ENCODE results near the gene MS4A10.

Gene MS4A10

DNA sequence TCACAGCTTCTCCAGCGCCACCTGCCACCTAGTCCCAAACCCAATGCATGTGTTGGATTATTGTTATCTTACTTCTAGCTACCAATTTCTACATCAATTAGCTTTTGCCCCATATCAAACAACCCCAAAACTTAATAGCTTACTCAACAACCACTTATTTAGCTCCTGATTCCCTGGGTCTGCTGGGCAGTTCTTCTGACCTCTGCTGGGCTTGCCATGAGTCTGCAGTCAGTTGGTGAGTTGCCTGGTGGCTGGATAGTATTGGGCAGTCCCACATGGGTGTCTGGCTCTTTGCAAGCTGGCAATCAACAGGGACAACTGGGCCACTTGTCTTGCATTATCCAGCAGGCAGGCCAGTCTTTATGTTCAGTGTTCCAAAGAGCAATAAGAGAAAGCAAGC, 42.1 kb upstream of the MS4A10 start:
- no peak for TF ChIP-seq CREB1 (IDR thresholded peaks at IDR 0.05; ENCODE audit: low read depth)
- TF ChIP-seq RAD21 (IDR thresholded peaks at IDR 0.05; ENCODE audit: low read depth) = no peak
- no peak for TF ChIP-seq TAF1 (IDR thresholded peaks at IDR 0.05; ENCODE audit: low read depth)
- TF ChIP-seq, protein P1, sequence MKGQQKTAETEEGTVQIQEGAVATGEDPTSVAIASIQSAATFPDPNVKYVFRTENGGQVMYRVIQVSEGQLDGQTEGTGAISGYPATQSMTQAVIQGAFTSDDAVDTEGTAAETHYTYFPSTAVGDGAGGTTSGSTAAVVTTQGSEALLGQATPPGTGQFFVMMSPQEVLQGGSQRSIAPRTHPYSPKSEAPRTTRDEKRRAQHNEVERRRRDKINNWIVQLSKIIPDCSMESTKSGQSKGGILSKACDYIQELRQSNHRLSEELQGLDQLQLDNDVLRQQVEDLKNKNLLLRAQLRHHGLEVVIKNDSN (IDR thresholded peaks at IDR 0.05) = no peak
- TF ChIP-seq NFIC (IDR thresholded peaks at IDR 0.05) = no peak
- TF ChIP-seq EP300 (IDR thresholded peaks at IDR 0.05; ENCODE audit: borderline replicate concordance) = no peak
- no peak for TF ChIP-seq TCF12 (IDR thresholded peaks at IDR 0.05; ENCODE audit: low read depth)
- TF ChIP-seq, protein P2, sequence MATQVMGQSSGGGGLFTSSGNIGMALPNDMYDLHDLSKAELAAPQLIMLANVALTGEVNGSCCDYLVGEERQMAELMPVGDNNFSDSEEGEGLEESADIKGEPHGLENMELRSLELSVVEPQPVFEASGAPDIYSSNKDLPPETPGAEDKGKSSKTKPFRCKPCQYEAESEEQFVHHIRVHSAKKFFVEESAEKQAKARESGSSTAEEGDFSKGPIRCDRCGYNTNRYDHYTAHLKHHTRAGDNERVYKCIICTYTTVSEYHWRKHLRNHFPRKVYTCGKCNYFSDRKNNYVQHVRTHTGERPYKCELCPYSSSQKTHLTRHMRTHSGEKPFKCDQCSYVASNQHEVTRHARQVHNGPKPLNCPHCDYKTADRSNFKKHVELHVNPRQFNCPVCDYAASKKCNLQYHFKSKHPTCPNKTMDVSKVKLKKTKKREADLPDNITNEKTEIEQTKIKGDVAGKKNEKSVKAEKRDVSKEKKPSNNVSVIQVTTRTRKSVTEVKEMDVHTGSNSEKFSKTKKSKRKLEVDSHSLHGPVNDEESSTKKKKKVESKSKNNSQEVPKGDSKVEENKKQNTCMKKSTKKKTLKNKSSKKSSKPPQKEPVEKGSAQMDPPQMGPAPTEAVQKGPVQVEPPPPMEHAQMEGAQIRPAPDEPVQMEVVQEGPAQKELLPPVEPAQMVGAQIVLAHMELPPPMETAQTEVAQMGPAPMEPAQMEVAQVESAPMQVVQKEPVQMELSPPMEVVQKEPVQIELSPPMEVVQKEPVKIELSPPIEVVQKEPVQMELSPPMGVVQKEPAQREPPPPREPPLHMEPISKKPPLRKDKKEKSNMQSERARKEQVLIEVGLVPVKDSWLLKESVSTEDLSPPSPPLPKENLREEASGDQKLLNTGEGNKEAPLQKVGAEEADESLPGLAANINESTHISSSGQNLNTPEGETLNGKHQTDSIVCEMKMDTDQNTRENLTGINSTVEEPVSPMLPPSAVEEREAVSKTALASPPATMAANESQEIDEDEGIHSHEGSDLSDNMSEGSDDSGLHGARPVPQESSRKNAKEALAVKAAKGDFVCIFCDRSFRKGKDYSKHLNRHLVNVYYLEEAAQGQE (IDR thresholded peaks at IDR 0.05; ENCODE audit: low read depth) = no peak
- TF ChIP-seq CEBPB (IDR thresholded peaks at IDR 0.05) = no peak
- no peak for TF ChIP-seq ZBTB7A (IDR thresholded peaks at IDR 0.05; ENCODE audit: low read depth)
- no peak for TF ChIP-seq TEAD4 (IDR thresholded peaks at IDR 0.05)
- no peak for TF ChIP-seq YY1 (IDR thresholded peaks at IDR 0.05; ENCODE audit: low read depth)
- no peak for TF ChIP-seq EGR1 (IDR thresholded peaks at IDR 0.05)
- no peak for TF ChIP-seq FOXM1 (IDR thresholded peaks at IDR 0.05; ENCODE audit: borderline replicate concordance, low read depth)

DNA sequence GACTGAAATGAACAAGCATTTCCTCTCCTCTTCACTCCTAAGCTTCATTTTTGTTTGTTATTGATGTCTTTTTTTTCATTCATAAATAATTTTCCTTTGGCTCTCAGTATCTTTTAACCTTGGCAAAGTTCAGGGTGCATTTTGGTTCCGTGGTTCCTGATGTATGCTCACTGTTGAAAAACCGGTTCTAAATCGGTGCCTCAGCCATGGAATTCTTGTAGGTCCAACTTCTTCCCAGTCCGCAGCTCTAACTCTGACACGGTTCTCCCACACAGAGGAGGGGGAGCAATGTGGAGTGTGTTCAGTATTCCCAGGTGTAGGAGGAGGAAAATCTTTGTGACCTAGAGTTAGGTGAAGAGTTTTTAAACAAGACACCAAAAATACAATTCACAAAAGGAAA, 41.0 kb upstream of the MS4A10 start:
- TF ChIP-seq TAF1 (IDR thresholded peaks at IDR 0.05; ENCODE audit: low read depth) = no peak
- TF ChIP-seq, protein P3, sequence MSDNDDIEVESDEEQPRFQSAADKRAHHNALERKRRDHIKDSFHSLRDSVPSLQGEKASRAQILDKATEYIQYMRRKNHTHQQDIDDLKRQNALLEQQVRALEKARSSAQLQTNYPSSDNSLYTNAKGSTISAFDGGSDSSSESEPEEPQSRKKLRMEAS (IDR thresholded peaks at IDR 0.05) = no peak
- TF ChIP-seq YY1 (IDR thresholded peaks at IDR 0.05; ENCODE audit: low read depth) = no peak
- TF ChIP-seq CREB1 (IDR thresholded peaks at IDR 0.05; ENCODE audit: low read depth) = no peak
- TF ChIP-seq ZBTB7A (IDR thresholded peaks at IDR 0.05; ENCODE audit: low read depth) = no peak
- TF ChIP-seq TEAD4 (IDR thresholded peaks at IDR 0.05) = no peak
- TF ChIP-seq FOXM1 (IDR thresholded peaks at IDR 0.05; ENCODE audit: borderline replicate concordance, low read depth) = no peak
- TF ChIP-seq, protein P1 (IDR thresholded peaks at IDR 0.05) = no peak
- no peak for TF ChIP-seq RAD21 (IDR thresholded peaks at IDR 0.05; ENCODE audit: low read depth)

DNA sequence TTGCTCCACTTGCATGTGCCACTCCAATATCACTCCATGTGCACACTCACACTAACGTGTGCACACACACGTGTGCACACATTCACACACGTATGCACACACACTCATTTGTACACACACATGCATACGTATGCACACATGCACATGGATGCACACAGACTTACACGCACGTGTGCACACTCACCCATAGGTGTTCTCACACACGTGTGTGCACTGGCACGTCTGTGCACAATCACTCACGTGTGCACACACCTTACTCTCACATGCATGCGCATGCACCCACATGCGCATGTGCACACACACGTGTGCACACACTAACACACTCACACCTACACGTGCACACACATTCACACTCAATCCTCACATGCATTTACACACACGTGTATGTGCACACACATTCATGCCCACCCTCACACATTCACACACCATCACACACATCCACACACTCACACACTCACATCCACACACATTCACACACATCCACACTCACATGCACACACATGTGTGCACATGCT, 37.7 kb upstream of the MS4A10 start:
- TF ChIP-seq, protein P2 (IDR thresholded peaks at IDR 0.05; ENCODE audit: low read depth) = no peak
- TF ChIP-seq NFIC (IDR thresholded peaks at IDR 0.05) (no peak), TCF12 (IDR thresholded peaks at IDR 0.05; ENCODE audit: low read depth) (no peak), FOXM1 (IDR thresholded peaks at IDR 0.05; ENCODE audit: borderline replicate concordance, low read depth) (no peak), YY1 (IDR thresholded peaks at IDR 0.05; ENCODE audit: low read depth) (no peak), TAF1 (IDR thresholded peaks at IDR 0.05; ENCODE audit: low read depth) (no peak), CREB1 (IDR thresholded peaks at IDR 0.05; ENCODE audit: low read depth) (no peak), RAD21 (IDR thresholded peaks at IDR 0.05; ENCODE audit: low read depth) (no peak), ZBTB7A (IDR thresholded peaks at IDR 0.05; ENCODE audit: low read depth) (no peak), TEAD4 (IDR thresholded peaks at IDR 0.05) (no peak), EGR1 (IDR thresholded peaks at IDR 0.05) (no peak), CEBPB (IDR thresholded peaks at IDR 0.05) (no peak), EP300 (IDR thresholded peaks at IDR 0.05; ENCODE audit: borderline replicate concordance) (no peak)
- TF ChIP-seq, protein P3 (IDR thresholded peaks at IDR 0.05) = no peak

DNA sequence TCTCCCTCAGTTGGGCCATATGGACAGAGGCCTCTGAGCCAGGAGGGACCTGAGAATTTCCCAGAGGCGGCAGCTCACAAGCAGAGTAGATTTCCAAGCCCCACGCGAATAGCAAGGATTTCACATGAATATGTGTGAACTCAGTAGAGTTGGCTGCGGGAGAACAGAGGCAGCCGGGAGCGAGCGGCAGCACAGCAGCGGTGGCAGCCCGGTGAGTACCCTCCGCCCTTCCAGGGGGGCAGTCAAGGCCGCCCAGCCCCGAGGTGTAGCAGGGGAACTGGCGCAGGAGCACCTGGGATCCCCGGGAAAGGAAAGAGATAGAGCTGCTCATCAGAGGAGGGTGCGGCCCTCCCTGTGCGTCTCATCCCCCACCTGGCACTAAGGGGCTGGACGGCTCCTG, 36.9 kb upstream of the MS4A10 start:
- no peak for TF ChIP-seq CEBPB (IDR thresholded peaks at IDR 0.05)
- TF ChIP-seq TAF1 (IDR thresholded peaks at IDR 0.05; ENCODE audit: low read depth) = no peak
- no peak for TF ChIP-seq YY1 (IDR thresholded peaks at IDR 0.05; ENCODE audit: low read depth)
- no peak for TF ChIP-seq TEAD4 (IDR thresholded peaks at IDR 0.05)
- no peak for TF ChIP-seq FOXM1 (IDR thresholded peaks at IDR 0.05; ENCODE audit: borderline replicate concordance, low read depth)
- no peak for TF ChIP-seq ZBTB7A (IDR thresholded peaks at IDR 0.05; ENCODE audit: low read depth)
- TF ChIP-seq EGR1 (IDR thresholded peaks at IDR 0.05) = no peak

DNA sequence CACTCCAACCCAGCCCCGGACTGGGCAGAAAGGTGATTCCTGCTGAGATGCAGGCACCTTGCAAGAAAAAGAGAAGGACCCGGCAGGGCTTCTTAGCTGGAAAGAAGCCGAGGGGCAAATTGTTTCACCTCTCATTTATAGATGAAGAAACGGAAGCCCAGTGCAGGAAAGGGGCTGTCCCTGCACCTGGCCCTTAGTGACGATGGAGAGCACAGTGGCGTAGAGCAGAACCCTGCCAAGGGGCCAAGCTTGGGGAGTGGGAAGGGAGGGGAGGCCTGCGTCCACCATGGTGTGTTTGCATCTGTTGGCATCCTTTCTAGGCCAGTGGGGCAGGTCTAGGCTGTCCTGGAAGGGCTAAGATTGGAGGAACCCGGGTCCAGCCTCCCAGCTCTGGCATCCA, 36.3 kb upstream of the MS4A10 start:
- TF ChIP-seq TEAD4 (IDR thresholded peaks at IDR 0.05) (no peak), YY1 (IDR thresholded peaks at IDR 0.05; ENCODE audit: low read depth) (no peak), FOXM1 (IDR thresholded peaks at IDR 0.05; ENCODE audit: borderline replicate concordance, low read depth) (no peak), CREB1 (IDR thresholded peaks at IDR 0.05; ENCODE audit: low read depth) (no peak), ZBTB7A (IDR thresholded peaks at IDR 0.05; ENCODE audit: low read depth) (no peak), CEBPB (IDR thresholded peaks at IDR 0.05) (no peak), RAD21 (IDR thresholded peaks at IDR 0.05; ENCODE audit: low read depth) (no peak)
- TF ChIP-seq, protein P1 (IDR thresholded peaks at IDR 0.05) = no peak
- TF ChIP-seq, protein P3 (IDR thresholded peaks at IDR 0.05) = no peak
- TF ChIP-seq, protein P2 (IDR thresholded peaks at IDR 0.05; ENCODE audit: low read depth) = no peak
